Suprapubic skin (tissue), 4 donors: ENCODE data around the gene CADM4. TPM values are rescaled to one million over a fixed set of nuclear protein-coding genes. Genes with fewer than 3 reads are reported as not detected.

Experiments used
- DNase-seq, 2 donors: peaks; one replicate each; pipeline ENCODE4 v3.0.0-alpha.2; 2019; ENCODE audit warnings: low spot score in 2 of 2
- H3K27ac ChIP-seq: fragments of 200-600 bp; sonication (generic); one replicate; pipeline ENCODE4 v1.5.1; 2019
- H3K27me3 ChIP-seq: fragments of 200-600 bp; sonication (generic); one replicate; pipeline ENCODE4 v1.5.1; 2019
- H3K36me3 ChIP-seq: fragments of 200-600 bp; sonication (generic); one replicate; pipeline ENCODE4 v1.5.1; 2019
- H3K4me1 ChIP-seq: fragments of 200-600 bp; sonication (generic); one replicate; pipeline ENCODE4 v1.5.1; 2019
- H3K4me3 ChIP-seq: fragments of 200-600 bp; sonication (generic); one replicate; pipeline ENCODE4 v1.5.1; 2019; ENCODE audit warnings: mild to moderate bottlenecking
- H3K9me3 ChIP-seq: fragments of 200-600 bp; sonication (generic); one replicate; pipeline ENCODE4 v1.5.1; 2019
- EP300 ChIP-seq: sonication (generic); formaldehyde crosslinking; IDR thresholded peaks from one replicate; pipeline ENCODE4 v1.6.1; 2017; ENCODE audit warnings: antibody characterized with exemption
- POLR2A ChIP-seq, 2 donors: fragments of 450-650 bp; IDR thresholded peaks; one replicate each; pipeline ENCODE4 v1.6.1; 2017; ENCODE audit warnings: antibody characterized with exemption in 2 of 2, mild to moderate bottlenecking in 2 of 2, moderate library complexity in 2 of 2
- POLR2AphosphoS5 ChIP-seq, 3 donors: sonication (generic); formaldehyde crosslinking; IDR thresholded peaks; one replicate each; pipeline ENCODE4 v1.6.1; 2017; ENCODE audit warnings: antibody characterized with exemption in 3 of 3
- WGBS: methylation state at CpG from one replicate; pipeline ENCODE4 v1.1.5; 2018; 5-methylcytosine and 5-hydroxymethylcytosine counted together
- total RNA-seq, 4 donors: library from RNA; depleted of rRNA; stranded (reverse); fragments of >200 nt; gene quantifications; one replicate each; pipeline ENCODE4 v1.1.0, GENCODE V29; 2016
- TF ChIP-seq, protein P1 (sequence below), 2 donors: fragments of 200-600 bp in 1 of 2; fragments of 450-650 bp in 1 of 2; sonication (generic) in 1 of 2; IDR thresholded peaks; one replicate each; pipeline ENCODE4 v1.5.1; 2016 to 2019; ENCODE audit warnings: antibody characterized with exemption in 2 of 2, mild to moderate bottlenecking in 1 of 2, moderate library complexity in 1 of 2

CADM4 gene
- total RNA-seq, 4 donors from 2014 or later, result 14.1 to 23.8 (median 15.7) TPM

DNA sequence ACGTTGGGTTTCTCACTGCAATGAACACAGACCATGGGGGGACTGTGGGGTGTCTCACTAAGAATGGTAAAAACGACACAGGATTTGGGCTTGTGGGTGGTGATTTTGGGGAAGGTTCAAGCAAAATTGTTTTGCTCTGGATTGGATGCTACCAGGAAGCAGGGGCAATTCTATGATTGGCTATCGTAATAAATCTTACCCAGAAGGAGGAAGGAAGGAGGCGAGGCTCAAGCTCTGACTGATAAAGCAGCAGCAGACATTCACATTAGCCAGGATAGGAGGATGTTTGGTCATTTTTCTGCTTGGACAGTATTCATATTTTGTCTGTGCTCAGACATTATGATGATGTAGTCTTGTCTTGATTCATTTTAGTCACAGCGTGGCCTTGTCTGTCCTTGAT, 41.8 kb downstream of the CADM4 start:
- TF ChIP-seq, protein P1, sequence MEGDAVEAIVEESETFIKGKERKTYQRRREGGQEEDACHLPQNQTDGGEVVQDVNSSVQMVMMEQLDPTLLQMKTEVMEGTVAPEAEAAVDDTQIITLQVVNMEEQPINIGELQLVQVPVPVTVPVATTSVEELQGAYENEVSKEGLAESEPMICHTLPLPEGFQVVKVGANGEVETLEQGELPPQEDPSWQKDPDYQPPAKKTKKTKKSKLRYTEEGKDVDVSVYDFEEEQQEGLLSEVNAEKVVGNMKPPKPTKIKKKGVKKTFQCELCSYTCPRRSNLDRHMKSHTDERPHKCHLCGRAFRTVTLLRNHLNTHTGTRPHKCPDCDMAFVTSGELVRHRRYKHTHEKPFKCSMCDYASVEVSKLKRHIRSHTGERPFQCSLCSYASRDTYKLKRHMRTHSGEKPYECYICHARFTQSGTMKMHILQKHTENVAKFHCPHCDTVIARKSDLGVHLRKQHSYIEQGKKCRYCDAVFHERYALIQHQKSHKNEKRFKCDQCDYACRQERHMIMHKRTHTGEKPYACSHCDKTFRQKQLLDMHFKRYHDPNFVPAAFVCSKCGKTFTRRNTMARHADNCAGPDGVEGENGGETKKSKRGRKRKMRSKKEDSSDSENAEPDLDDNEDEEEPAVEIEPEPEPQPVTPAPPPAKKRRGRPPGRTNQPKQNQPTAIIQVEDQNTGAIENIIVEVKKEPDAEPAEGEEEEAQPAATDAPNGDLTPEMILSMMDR (IDR thresholded peaks at IDR 0.05), result no peak
- no peak for TF ChIP-seq EP300
- TF ChIP-seq POLR2A (IDR thresholded peaks at IDR 0.05), result no peak
- TF ChIP-seq POLR2AphosphoS5 (IDR thresholded peaks at IDR 0.05), result no peak
- no peaks in the 10 kb centered on the region for H3K27me3 ChIP-seq
- H3K4me1 ChIP-seq, result peaks cover 40% of the 10 kb centered on the region
- H3K9me3 ChIP-seq, result no peaks in the 10 kb centered on the region
- DNase-seq, result no peak
- H3K27ac ChIP-seq, result no peak overlapping the region
- H3K36me3 ChIP-seq, result peaks cover 19% of the 10 kb centered on the region
- WGBS, result 48% methylated on average over 5 of the region's 5 CpGs
- peak overlapping the region; percentile 60 for H3K4me3 ChIP-seq

DNA sequence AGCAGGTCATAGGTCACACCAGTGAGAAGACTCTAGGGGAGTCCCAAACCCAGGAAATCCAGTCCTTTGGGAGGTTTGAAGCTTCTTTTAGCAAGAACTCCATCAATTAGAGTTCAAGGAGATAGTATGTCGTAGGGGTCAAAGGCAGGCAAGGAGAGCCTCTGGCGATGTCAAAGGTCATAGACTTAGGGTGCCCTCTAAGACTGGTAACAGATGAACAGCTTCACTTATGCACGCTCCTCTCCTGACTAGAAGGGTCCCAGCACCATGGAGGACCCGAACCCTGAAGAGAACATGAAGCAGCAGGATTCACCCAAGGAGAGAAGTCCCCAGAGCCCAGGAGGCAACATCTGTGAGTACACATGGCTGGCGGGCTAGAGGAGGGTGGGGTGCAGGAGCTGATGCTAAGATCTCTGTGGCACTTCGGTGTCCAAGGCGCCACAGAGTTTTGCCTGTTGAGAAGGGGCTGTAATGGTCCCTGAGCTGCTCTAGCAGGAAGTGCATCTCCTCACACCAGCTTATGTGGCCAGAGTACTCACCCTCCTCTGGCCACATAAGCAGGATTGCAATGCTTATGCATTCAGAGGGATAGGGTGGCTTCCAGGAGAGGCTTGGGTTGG, 42.7 kb downstream of the CADM4 start:
- Histone ChIP-seq H3K27ac (peak overlapping the region; percentile 96), H3K27me3 (no peaks in the 10 kb centered on the region), H3K4me3 (peak overlapping the region; percentile 60), H3K9me3 (no peaks in the 10 kb centered on the region), H3K4me1 (peaks cover 40% of the 10 kb centered on the region), H3K36me3 (peaks cover 29% of the 10 kb centered on the region)
- TF ChIP-seq, protein P1 (IDR thresholded peaks at IDR 0.05), result no peak
- no peak for TF ChIP-seq EP300
- TF ChIP-seq POLR2A (IDR thresholded peaks at IDR 0.05), result no peak
- TF ChIP-seq POLR2AphosphoS5 (IDR thresholded peaks at IDR 0.05), result no peak
- DNase-seq, result no peak
- WGBS, result 30% methylated on average over 7 of the region's 7 CpGs

DNA sequence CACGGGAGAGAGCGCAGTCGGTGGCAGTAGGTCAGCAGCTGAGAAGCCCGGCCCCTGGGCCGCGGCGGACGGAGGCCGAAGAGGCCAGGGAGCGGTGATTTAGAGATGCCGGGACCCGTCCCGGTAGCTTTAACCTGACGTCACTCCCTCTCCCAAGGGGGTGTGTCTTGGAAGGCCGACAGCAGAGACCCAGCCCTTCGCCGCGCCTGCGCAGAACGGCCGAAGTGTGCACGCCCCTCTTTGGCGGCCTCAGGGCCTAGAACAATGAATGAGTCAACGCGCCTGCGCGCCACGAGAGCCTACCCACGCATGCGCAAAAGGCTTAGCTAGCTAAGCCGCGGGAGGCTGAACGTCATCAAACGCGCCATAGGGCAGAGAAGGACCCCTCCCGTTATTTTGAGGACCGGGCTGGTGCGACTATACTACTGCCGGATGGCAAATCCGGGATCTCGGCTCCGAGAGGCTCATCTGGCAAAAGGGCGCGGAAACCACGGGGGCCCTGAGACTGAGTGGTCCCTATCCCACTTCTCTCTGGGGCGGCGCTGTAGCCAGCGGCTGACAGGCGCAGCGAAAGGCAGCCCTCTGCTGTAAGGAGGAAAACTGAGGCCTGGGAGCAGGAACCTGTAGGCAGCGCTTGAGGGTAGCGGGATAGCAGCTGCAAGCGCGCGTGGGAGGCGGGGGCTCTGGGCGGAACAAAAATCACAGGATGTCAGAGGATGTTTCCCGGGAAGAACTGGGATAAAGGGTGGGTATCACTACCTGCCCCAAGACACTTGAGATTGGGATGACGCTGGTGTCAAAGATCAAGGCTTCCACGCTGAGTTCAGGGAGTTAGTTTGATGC, 43.4 kb downstream of the CADM4 start, which contains the start of the genes IRGQ and ZNF576:
Gene IRGQ, minus strand, starts transcription at position 136 of the 843 bp plus-strand sequence. CDS start 796 bp downstream, outside the sequence.
Gene ZNF576, plus strand, starts transcription at position 597 of the 843 bp plus-strand sequence. CDS start 514 bp downstream, outside the sequence.
- peaks cover 36% of the 10 kb centered on the region for H3K36me3 ChIP-seq
- peaks cover 40% of the 10 kb centered on the region for H3K4me1 ChIP-seq
- 0% methylated on average over 49 of the region's 60 CpGs for WGBS

DNA sequence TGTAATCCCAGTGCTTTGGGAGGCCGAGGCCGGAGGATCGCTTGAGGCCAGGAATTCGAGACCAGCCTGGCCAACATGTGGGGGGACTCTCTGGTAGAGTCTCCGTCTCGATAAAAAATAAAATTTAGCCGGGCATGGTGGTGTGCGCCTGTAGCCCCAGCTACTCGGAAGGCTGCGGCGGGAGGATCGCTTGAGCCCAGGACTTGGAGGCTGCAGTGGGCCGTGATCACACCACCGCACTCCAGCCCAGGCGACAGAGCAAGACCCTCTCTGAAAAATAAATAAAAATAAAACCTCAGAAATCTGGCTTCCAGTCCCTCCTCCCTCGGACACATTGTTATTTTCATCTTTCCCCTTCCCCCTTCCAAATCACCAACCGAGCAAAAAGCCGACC, 44.0 kb downstream of the CADM4 start:
- no peak for DNase-seq
- WGBS, result 0% methylated on average over 17 of the region's 18 CpGs
- peak in 1 of 2 donors; percentile 61 for TF ChIP-seq POLR2A (IDR thresholded peaks at IDR 0.05)
- TF ChIP-seq, protein P1 (IDR thresholded peaks at IDR 0.05), result no peak

More for the DNA sequence above, 43.4 kb downstream of the CADM4 start, which contains the start of the genes IRGQ and ZNF576:
- TF ChIP-seq POLR2A (IDR thresholded peaks at IDR 0.05) (peak in 1 of 2 donors; percentile 12), POLR2AphosphoS5 (IDR thresholded peaks at IDR 0.05) (peak; percentile 27 to 86 (median 77))
- TF ChIP-seq, protein P1 (IDR thresholded peaks at IDR 0.05), result no peak
- peak within 1 kb of the TSS; percentile 60 for H3K4me3 ChIP-seq
- no peaks in the 10 kb centered on the region for H3K9me3 ChIP-seq
- no peaks in the 10 kb centered on the region for H3K27me3 ChIP-seq
- peak within 1 kb of the TSS; percentile 96 for H3K27ac ChIP-seq
- DNase-seq, result peak; percentile 100

More for the DNA sequence above, 44.0 kb downstream of the CADM4 start:
- peaks cover 37% of the 10 kb centered on the region for H3K36me3 ChIP-seq
- peak overlapping the region; percentile 96 for H3K27ac ChIP-seq
- H3K4me3 ChIP-seq, result peak overlapping the region; percentile 60
- H3K27me3 ChIP-seq, result no peaks in the 10 kb centered on the region
- no peaks in the 10 kb centered on the region for H3K9me3 ChIP-seq
- peaks cover 40% of the 10 kb centered on the region for H3K4me1 ChIP-seq
